Measurements from ENCODE around the gene RBM46. TPM values are rescaled to one million over a fixed set of nuclear protein-coding genes. Genes with fewer than 3 reads are reported as not detected.
A peak's percentile ranks its signal among the peaks of the same experiment; 100 is the strongest.

RBM46 gene
- total RNA-seq, result not detected
- polyA plus RNA-seq (ENCODE audit: insufficient read depth, low read depth, low replicate concordance), result not detected
- long read RNA-seq, donor 1, result 0 reads
- long read RNA-seq, donor 2, result 0 reads
- long read RNA-seq, donor 3, result 0 reads
- long read RNA-seq, donor 4, result 0 reads
- long read RNA-seq, donor 5, result 0 reads
- long read RNA-seq, donor 6, result 0 reads
- long read RNA-seq, donor 7, result 0 reads
- long read RNA-seq, donor 8, result 0 reads
- long read RNA-seq, donor 9, result 0 reads
- long read RNA-seq, donor 10, result 0 reads

DNA sequence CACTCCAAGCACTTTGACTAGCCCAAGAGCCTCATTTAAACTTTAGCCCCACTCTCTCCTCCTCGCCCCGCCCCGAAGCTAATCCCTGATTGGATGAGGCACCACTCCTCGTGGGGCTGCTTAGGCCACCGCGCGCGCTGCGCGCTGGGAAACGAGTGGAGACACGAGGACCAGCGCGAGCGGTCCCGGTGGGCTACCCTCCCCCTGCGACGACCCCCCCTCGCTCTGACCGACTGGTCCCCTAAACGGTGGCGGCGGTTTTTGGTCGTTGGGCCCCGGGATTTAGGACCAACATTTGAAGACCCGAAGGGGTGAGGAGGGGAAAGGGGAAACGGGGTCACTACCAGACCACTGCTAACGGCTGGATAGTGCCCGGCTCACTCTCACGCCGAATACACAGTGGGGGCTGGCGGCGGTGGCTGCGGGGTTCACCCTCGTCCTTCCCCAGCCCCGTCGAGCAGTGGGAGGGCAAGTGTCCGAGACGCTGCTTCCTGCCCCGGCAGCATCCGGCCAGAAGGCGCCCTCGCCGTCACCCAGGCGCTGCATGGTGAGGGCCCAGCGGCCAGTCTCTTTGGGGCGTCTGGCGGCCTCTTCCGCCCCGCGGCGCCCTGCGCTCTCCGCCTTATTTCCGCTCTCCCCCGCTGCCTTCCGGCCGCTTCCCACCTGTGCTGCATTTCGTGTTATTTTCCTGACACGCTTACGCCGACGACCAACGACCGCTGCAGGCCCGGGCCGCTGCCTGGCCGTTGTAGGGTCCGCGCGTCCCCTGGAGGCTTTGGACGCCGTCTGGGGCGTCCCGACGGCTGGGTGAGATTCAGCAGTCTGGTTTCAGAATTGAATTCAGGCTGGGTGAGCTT, at the start of gene RBM46:
Gene RBM46 (plus strand): TSS at position 147 of the 857 bp plus-strand sequence. CDS start 15,481 bp downstream, outside the sequence.
- Histone ChIP-seq H3K4me1 (ENCODE audit: control insufficient read depth in 2 of 3, insufficient read depth in 2 of 3, low read depth in 1 of 3, low read length in 3 of 3) (no peaks in the 10 kb centered on the region), H3K27me3 (ENCODE audit: control insufficient read depth, insufficient read depth, low read length) (no peaks in the 10 kb centered on the region), H3K9me3 (ENCODE audit: control insufficient read depth in 2 of 3, insufficient read depth in 1 of 3, low read length in 3 of 3) (no peaks in the 10 kb centered on the region), H3K27ac (ENCODE audit: low read depth in 2 of 2, low read length in 2 of 2) (no peak within 1 kb of the TSS), H3K9ac (ENCODE audit: low read length in 3 of 3) (no peak within 1 kb of the TSS), H3K4me3 (ENCODE audit: low read length in 3 of 3) (no peak within 1 kb of the TSS), H3K36me3 (ENCODE audit: control insufficient read depth in 2 of 3, insufficient read depth in 3 of 3, low read length in 3 of 3) (no peaks in the 10 kb centered on the region)
- intact Hi-C loops (cut with DNase I), result no loop called here
- DNase-seq (peak in 1 of 5 donors; percentile 63), FAIRE-seq (no peak)
- TF ChIP-seq CTCF (IDR thresholded peaks at IDR 0.05; ENCODE audit: borderline replicate concordance, extremely low read depth, insufficient read depth), result no peak

GRCh38 chr4:154731756-154732155, 49.3 kb upstream of the RBM46 start:
- no peak overlapping the region for H3K4me3 ChIP-seq (ENCODE audit: low read length in 3 of 3)
- no peaks in the 10 kb centered on the region for H3K9me3 ChIP-seq (ENCODE audit: control insufficient read depth in 2 of 3, insufficient read depth in 1 of 3, low read length in 3 of 3)
- no peaks in the 10 kb centered on the region for H3K36me3 ChIP-seq (ENCODE audit: control insufficient read depth in 2 of 3, insufficient read depth in 3 of 3, low read length in 3 of 3)
- no peak for FAIRE-seq
- no peak overlapping the region for H3K27ac ChIP-seq (ENCODE audit: low read depth in 2 of 2, low read length in 2 of 2)
- no peak for DNase-seq
- H3K27me3 ChIP-seq (ENCODE audit: control insufficient read depth, insufficient read depth, low read length), result no peaks in the 10 kb centered on the region
- intact Hi-C loops (cut with DNase I), result no loop called here
- H3K4me1 ChIP-seq (ENCODE audit: control insufficient read depth in 2 of 3, insufficient read depth in 2 of 3, low read depth in 1 of 3, low read length in 3 of 3), result no peaks in the 10 kb centered on the region
- no peak for TF ChIP-seq CTCF (IDR thresholded peaks at IDR 0.05; ENCODE audit: borderline replicate concordance, extremely low read depth, insufficient read depth)
- H3K9ac ChIP-seq (ENCODE audit: low read length in 3 of 3), result no peak overlapping the region

- Histone ChIP-seq H3K4me3 (ENCODE audit: low read length in 3 of 3) (no peak overlapping the region), H3K9ac (ENCODE audit: low read length in 3 of 3) (no peak overlapping the region), H3K27ac (ENCODE audit: low read depth in 2 of 2, low read length in 2 of 2) (no peak overlapping the region), H3K9me3 (ENCODE audit: control insufficient read depth in 2 of 3, insufficient read depth in 1 of 3, low read length in 3 of 3) (no peaks in the 10 kb centered on the region), H3K27me3 (ENCODE audit: control insufficient read depth, insufficient read depth, low read length) (no peaks in the 10 kb centered on the region), H3K4me1 (ENCODE audit: control insufficient read depth in 2 of 3, insufficient read depth in 2 of 3, low read depth in 1 of 3, low read length in 3 of 3) (no peaks in the 10 kb centered on the region), H3K36me3 (ENCODE audit: control insufficient read depth in 2 of 3, insufficient read depth in 3 of 3, low read length in 3 of 3) (no peaks in the 10 kb centered on the region)
- DNase-seq (no peak), FAIRE-seq (no peak)
- intact Hi-C loops (cut with DNase I), result no loop called here
- TF ChIP-seq CTCF (IDR thresholded peaks at IDR 0.05; ENCODE audit: borderline replicate concordance, extremely low read depth, insufficient read depth), result no peak
Measured at GRCh38 chr4:154732669-154733068, 48.4 kb upstream of the RBM46 start.

Data from kidney (tissue), 22 donors.